CD4-positive, alpha-beta memory T cell (primary cell): ENCODE results near the gene TRIOBP. TPM values are rescaled to one million over a fixed set of nuclear protein-coding genes. Genes with fewer than 3 reads are reported as not detected.

Experiments used
- CTCF ChIA-PET: fragments of 350-600 bp; sonication (Branson Sonifier 250); formaldehyde crosslinking; loops from one replicate; lab custom pipeline; 2021; ENCODE audit warnings: inconsistent platforms; ENCODE audit not compliant: partially characterized antibody; lab: Charles Lee
- POLR2A ChIA-PET: fragments of 350-600 bp; sonication (Branson Sonifier 250); formaldehyde crosslinking; loops from one replicate; lab custom pipeline; 2021; ENCODE audit not compliant: partially characterized antibody; lab: Charles Lee
- DNase-seq, 5 donors: peaks; one replicate each; pipeline versions ENCODE4 v3.0.0 to v3.0.0-alpha.2; 2020 to 2022; ENCODE audit warnings: mixed read lengths in 1 of 5
- H3K27ac ChIP-seq: one replicate; pipeline ENCODE4 v1.7.0; 2013; ENCODE audit warnings: low read depth, low read length
- H3K27me3 ChIP-seq: 2 replicates; pipeline ENCODE4 v1.7.0; 2013; ENCODE audit warnings: mild to moderate bottlenecking, low read length, moderate library complexity; ENCODE audit not compliant: insufficient read depth
- H3K36me3 ChIP-seq: 2 replicates; pipeline ENCODE4 v1.7.0; 2013; ENCODE audit warnings: mild to moderate bottlenecking, low read length, moderate library complexity; ENCODE audit not compliant: insufficient read depth
- H3K4me1 ChIP-seq: 2 replicates; pipeline ENCODE4 v1.7.0; 2013; ENCODE audit warnings: mild to moderate bottlenecking, low read length, moderate library complexity; ENCODE audit not compliant: insufficient read depth
- H3K4me3 ChIP-seq, 2 donors: one replicate each; pipeline ENCODE4 v1.7.0; 2013; ENCODE audit warnings: low read length in 2 of 2, mild to moderate bottlenecking in 1 of 2
- H3K9me3 ChIP-seq, 2 donors: one replicate each; pipeline ENCODE4 v1.7.0; 2013; ENCODE audit warnings: low read length in 2 of 2, control low read depth in 1 of 2; ENCODE audit not compliant: control insufficient read depth in 1 of 2
- H3K27ac Mint-ChIP-seq, 7 donors: one replicate each; pipeline ENCODE4 v1.8.0; 2020 to 2021; ENCODE audit warnings: mixed read lengths in 7 of 7, mild to moderate bottlenecking in 6 of 7, inconsistent platforms in 3 of 7, moderate library complexity in 3 of 7
- H3K27me3 Mint-ChIP-seq, 2 donors: one replicate each; pipeline ENCODE4 v1.8.0; 2020 to 2021; ENCODE audit warnings: mixed read lengths in 2 of 2
- H3K36me3 Mint-ChIP-seq, 2 donors: one replicate each; pipeline ENCODE4 v1.8.0; 2020 to 2021; ENCODE audit warnings: mixed read lengths in 2 of 2, inconsistent platforms in 1 of 2, mild to moderate bottlenecking in 1 of 2
- H3K4me1 Mint-ChIP-seq, 4 donors: one replicate each; pipeline ENCODE4 v1.8.0; 2020 to 2021; ENCODE audit warnings: mixed read lengths in 4 of 4, mild to moderate bottlenecking in 1 of 4
- H3K4me3 Mint-ChIP-seq, 8 donors: one replicate each; pipeline ENCODE4 v1.8.0; 2020 to 2021; ENCODE audit warnings: mixed read lengths in 8 of 8, mild to moderate bottlenecking in 7 of 8, moderate library complexity in 6 of 8, inconsistent platforms in 3 of 8
- H3K9me3 Mint-ChIP-seq, 8 donors: one replicate each; pipeline ENCODE4 v1.8.0; 2020 to 2021; ENCODE audit warnings: mixed read lengths in 8 of 8, mild to moderate bottlenecking in 5 of 8, inconsistent platforms in 3 of 8, moderate library complexity in 1 of 8
- intact Hi-C: fragments of 100-400 bp; cut with micrococcal nuclease; formaldehyde crosslinking; loops from one replicate; pipeline ENCODE4 v1.15.1; 2023
- polyA plus RNA-seq, 2 donors: library from polyadenylated mRNA; unstranded; fragments of 300-500 nt; fragmentation: Illumina TruSeq; gene quantifications; one replicate each; pipeline ENCODE4 v1.2.3, GENCODE V29; 2021
- total RNA-seq, 2 experiments: library from RNA; stranded (reverse); gene quantifications; one replicate each; pipeline ENCODE4 v1.2.3, GENCODE V29; 2021

Gene TRIOBP
- total and polyA plus RNA-seq, 4 experiments from 2014 or later: 9.2 to 26.1 (median 19.4) TPM

GRCh38 chr22:37669586-37669985, 27.3 kb upstream of the TRIOBP start:
- Mint-ChIP-seq H3K4me1 (peaks cover 15 to 41% (median 26%) of the 10 kb centered on the region in 4 donors), H3K9me3 (no peaks in the 10 kb centered on the region), H3K4me3 (peak overlapping the region in 1 of 8 donors; percentile 39), H3K27me3 (no peaks in the 10 kb centered on the region), H3K36me3 (peaks cover 0 to 3% of the 10 kb centered on the region in 2 donors), H3K27ac (peak overlapping the region in 2 of 7 donors; percentile 22 to 57)
- ChIA-PET POLR2A (interaction anchor here (0.7 to 12.9 kb wide), 3 partner anchors 9 to 29 kb away, joined by 3 to 348 read pairs (median 185); partner anchors contain the start of genes PDXP and SH3BP1), CTCF (interaction anchor here (0.6 to 22.7 kb wide), 5 partner anchors 8 to 77 kb away, joined by 3 to 558 read pairs (median 3); partner anchors contain the start of gene SH3BP1)
- Histone ChIP-seq H3K27me3 (no peaks in the 10 kb centered on the region), H3K27ac (no peak overlapping the region), H3K9me3 (no peaks in the 10 kb centered on the region), H3K36me3 (no peaks in the 10 kb centered on the region), H3K4me3 (no peak overlapping the region), H3K4me1 (peaks cover 29% of the 10 kb centered on the region)
- DNase-seq: no peak
- intact Hi-C loops: no loop called here

GRCh38 chr22:37672206-37672919, 24.5 kb upstream of the TRIOBP start:
- Mint-ChIP-seq H3K36me3 (peaks cover 0 to 6% of the 10 kb centered on the region in 2 donors), H3K27me3 (no peaks in the 10 kb centered on the region), H3K4me3 (peak overlapping the region in 7 of 8 donors; percentile 8 to 59 (median 23)), H3K27ac (peak overlapping the region; percentile 57 to 96 (median 88)), H3K4me1 (peaks cover 21 to 69% (median 34%) of the 10 kb centered on the region in 4 donors), H3K9me3 (no peaks in the 10 kb centered on the region)
- DNase-seq: peak; percentile 35 to 61 (median 37)
- POLR2A ChIA-PET: interaction anchor here (0.8 to 12.9 kb wide), 8 partner anchors 11 to 64 kb away, joined by 3 to 348 read pairs (median 37); partner anchors contain the start of genes GGA1, NOL12, PDXP and SH3BP1
- Histone ChIP-seq H3K9me3 (no peaks in the 10 kb centered on the region), H3K4me3 (no peak overlapping the region), H3K27ac (peak overlapping the region; percentile 24), H3K36me3 (no peaks in the 10 kb centered on the region), H3K4me1 (peaks cover 42% of the 10 kb centered on the region), H3K27me3 (no peaks in the 10 kb centered on the region)
- CTCF ChIA-PET: interaction anchor here (0.6 to 22.7 kb wide), 6 partner anchors 10 to 53 kb away, joined by 3 to 558 read pairs (median 8); partner anchors contain the start of gene SH3BP1
- intact Hi-C loops: no loop called here

- H3K9me3 Mint-ChIP-seq: no peaks in the 10 kb centered on the region
- Histone ChIP-seq H3K4me1 (peaks cover 45% of the 10 kb centered on the region), H3K4me3 (no peak overlapping the region), H3K36me3 (no peaks in the 10 kb centered on the region), H3K27ac (no peak overlapping the region), H3K9me3 (no peaks in the 10 kb centered on the region), H3K27me3 (no peaks in the 10 kb centered on the region)
- H3K4me1 Mint-ChIP-seq: peaks cover 24 to 75% (median 39%) of the 10 kb centered on the region in 4 donors
- DNase-seq: no peak
- no peaks in the 10 kb centered on the region for H3K27me3 Mint-ChIP-seq
- intact Hi-C loops: no loop called here
- ChIA-PET CTCF (interaction anchor here (0.6 to 22.7 kb wide), 5 partner anchors 9 to 54 kb away, joined by 3 to 558 read pairs (median 33); partner anchors contain the start of genes PDXP and SH3BP1), POLR2A (interaction anchor here (1.0 to 12.9 kb wide), 6 partner anchors 11 to 68 kb away, joined by 3 to 348 read pairs (median 80); partner anchors contain the start of genes GGA1, NOL12, PDXP and SH3BP1)
- peak overlapping the region in 3 of 8 donors; percentile 9 to 59 (median 20) for H3K4me3 Mint-ChIP-seq
- H3K27ac Mint-ChIP-seq: peak overlapping the region in 6 of 7 donors; percentile 57 to 96 (median 88)
- H3K36me3 Mint-ChIP-seq: peaks cover 0 to 8% of the 10 kb centered on the region in 2 donors
These were observed 23.9 kb upstream of the TRIOBP start for GRCh38 chr22:37672920-37673455.

- H3K27me3 ChIP-seq: no peaks in the 10 kb centered on the region
- H3K36me3 Mint-ChIP-seq: peaks cover 0 to 8% of the 10 kb centered on the region in 2 donors
- peaks cover 26 to 77% (median 42%) of the 10 kb centered on the region in 4 donors for H3K4me1 Mint-ChIP-seq
- ChIA-PET CTCF (interaction anchor here (5.3 to 22.7 kb wide), 3 partner anchors 8 to 36 kb away, joined by 33 to 558 read pairs (median 181); partner anchors contain the start of genes PDXP and SH3BP1), POLR2A (interaction anchor here (1.0 to 12.9 kb wide), 9 partner anchors 10 to 82 kb away, joined by 3 to 348 read pairs (median 57); partner anchors contain the start of genes GGA1, NOL12, PDXP and SH3BP1)
- no peaks in the 10 kb centered on the region for H3K9me3 Mint-ChIP-seq
- peaks cover 49% of the 10 kb centered on the region for H3K4me1 ChIP-seq
- H3K27ac Mint-ChIP-seq: peak overlapping the region; percentile 59 to 96 (median 72)
- H3K4me3 ChIP-seq: no peak overlapping the region
- H3K36me3 ChIP-seq: no peaks in the 10 kb centered on the region
- H3K9me3 ChIP-seq: no peaks in the 10 kb centered on the region
- H3K27ac ChIP-seq: peak overlapping the region; percentile 15
- peak overlapping the region; percentile 53 to 99 (median 66) for H3K4me3 Mint-ChIP-seq
- DNase-seq: no peak
- no peaks in the 10 kb centered on the region for H3K27me3 Mint-ChIP-seq
- intact Hi-C loops: no loop called here
These were observed 22.6 kb upstream of the TRIOBP start for GRCh38 chr22:37674248-37674647.

- no peaks in the 10 kb centered on the region for H3K9me3 Mint-ChIP-seq
- Histone ChIP-seq H3K27ac (peak within 1 kb of the TSS; percentile 87), H3K4me1 (peaks cover 49% of the 10 kb centered on the region), H3K4me3 (peak within 1 kb of the TSS; percentile 62 to 95), H3K27me3 (no peaks in the 10 kb centered on the region), H3K36me3 (no peaks in the 10 kb centered on the region), H3K9me3 (no peaks in the 10 kb centered on the region)
- intact Hi-C loops: no loop called here
- H3K27me3 Mint-ChIP-seq: no peaks in the 10 kb centered on the region
- ChIA-PET CTCF (interaction anchor here (0.8 to 22.7 kb wide), 5 partner anchors 9 to 68 kb away, joined by 3 to 558 read pairs (median 8); partner anchors contain the start of genes PDXP and SH3BP1), POLR2A (interaction anchor here (0.9 to 12.9 kb wide), 9 partner anchors 9 to 83 kb away, joined by 3 to 348 read pairs (median 57); partner anchors contain the start of genes GGA1, NOL12, PDXP and SH3BP1)
- H3K36me3 Mint-ChIP-seq: peaks cover 0 to 10% of the 10 kb centered on the region in 2 donors
- H3K4me3 Mint-ChIP-seq: peak within 1 kb of the TSS; percentile 88 to 99 (median 94)
- peak within 1 kb of the TSS; percentile 96 to 100 (median 99) for H3K27ac Mint-ChIP-seq
- H3K4me1 Mint-ChIP-seq: peaks cover 26 to 79% (median 41%) of the 10 kb centered on the region in 4 donors
- DNase-seq: peak; percentile 61 to 79 (median 64)
These were observed 21.6 kb upstream of the TRIOBP start, which contains the start of gene LGALS1 for GRCh38 chr22:37674951-37675929. TSS of gene LGALS1 (plus strand) at chr22:37675636. CDS start at chr22:37675703, 67 bp downstream.
